Inflammatory macrophage treated with lipopolysaccharide for 4 hours (primary cell): ENCODE data around the gene TFPI.
"Not testable (repeated sequence)": the region's sequence is repeated elsewhere in the genome, so short reads cannot be mapped to it uniquely, and the experiment has no call there.

Source experiments
- DNase-seq: peaks from one replicate; pipeline ENCODE4 v3.0.0-alpha.2; 2020

The TFPI gene

DNA sequence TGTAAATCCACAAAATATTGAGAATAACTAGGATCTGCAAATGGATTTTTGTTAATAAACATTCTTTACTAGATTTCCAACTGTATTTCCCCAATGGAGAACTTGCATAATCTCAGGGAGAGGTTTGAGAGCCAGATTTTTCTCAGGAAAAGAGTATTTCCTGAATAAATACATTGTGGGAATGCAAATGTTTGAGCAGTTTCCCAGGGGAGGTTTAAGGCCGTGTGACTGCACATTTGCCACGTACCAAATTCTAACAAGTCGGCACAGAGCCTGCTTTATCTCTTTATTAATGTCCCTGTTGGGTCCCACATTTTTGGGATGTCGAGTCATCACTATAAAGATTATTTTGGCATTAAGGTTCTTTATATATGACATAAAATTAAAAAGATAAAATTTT is 27.0 kb downstream of the TFPI start:
- DNase-seq: no peak

GRCh38 chr2:187526792-187527191 is 27.4 kb downstream of the TFPI start:
- DNase-seq: no peak

DNA sequence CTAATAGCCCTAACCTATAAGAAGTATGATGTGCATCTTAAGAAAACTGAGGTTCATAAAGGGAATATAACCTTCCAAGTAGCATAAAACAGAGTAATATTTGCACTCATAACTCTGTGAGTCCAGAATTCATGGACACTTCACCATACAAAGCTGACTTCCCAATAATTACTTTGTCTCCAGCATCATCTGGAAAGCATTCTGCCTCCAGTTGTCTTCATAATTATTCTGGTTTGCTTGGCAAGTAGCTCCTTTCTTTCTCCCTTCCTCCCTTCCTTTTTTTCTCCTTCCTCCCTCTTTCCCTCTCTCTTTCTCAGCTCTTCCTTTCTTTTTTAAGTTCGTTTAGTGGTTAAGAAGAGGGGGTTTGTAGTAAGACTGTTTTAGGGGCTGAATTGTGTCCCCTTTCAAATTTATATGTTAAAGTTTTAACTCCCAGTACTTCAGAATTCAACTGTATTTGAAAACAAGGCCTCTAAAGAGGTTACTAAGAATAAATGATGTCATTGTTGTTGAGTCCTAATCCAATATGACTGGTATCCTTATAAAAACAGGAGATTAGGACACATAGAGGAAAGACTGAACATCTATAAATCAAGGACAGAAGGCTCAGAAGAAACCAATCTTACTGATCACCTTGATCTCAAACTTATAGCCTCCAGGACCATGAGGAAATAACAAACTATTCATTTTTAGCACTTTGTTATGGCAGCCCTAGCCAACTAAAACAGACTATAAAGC is 28.9 kb downstream of the TFPI start:
- no peak for DNase-seq

DNA sequence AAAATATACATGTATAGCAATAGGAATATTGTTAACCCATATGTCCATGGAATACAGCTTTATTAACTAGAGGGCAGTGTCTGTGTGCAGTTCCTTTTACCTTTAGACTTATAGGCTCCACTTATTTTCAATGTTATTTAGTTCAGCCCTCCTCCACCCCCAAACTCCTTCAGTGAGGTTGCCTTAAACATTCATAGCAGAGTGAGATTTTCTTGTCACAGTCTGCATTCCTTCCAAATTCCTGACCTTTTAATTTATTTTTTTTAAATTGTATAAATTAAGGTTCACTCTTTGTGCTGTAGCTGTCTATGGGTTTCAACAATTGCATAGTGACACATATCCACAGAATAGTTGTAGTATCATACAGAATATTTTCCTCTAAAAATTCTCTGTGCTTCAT is 30.9 kb downstream of the TFPI start:
- DNase-seq: no peak

- no peak for DNase-seq
These were observed 34.1 kb downstream of the TFPI start for GRCh38 chr2:187520121-187520624.

- no peak for DNase-seq
These were observed 34.7 kb downstream of the TFPI start for GRCh38 chr2:187519419-187520120.

- not testable (repeated sequence) for DNase-seq
These were observed 36.4 kb downstream of the TFPI start for GRCh38 chr2:187517750-187518361.

GRCh38 chr2:187516630-187517510 is 37.4 kb downstream of the TFPI start:
- not testable (repeated sequence) for DNase-seq

DNA sequence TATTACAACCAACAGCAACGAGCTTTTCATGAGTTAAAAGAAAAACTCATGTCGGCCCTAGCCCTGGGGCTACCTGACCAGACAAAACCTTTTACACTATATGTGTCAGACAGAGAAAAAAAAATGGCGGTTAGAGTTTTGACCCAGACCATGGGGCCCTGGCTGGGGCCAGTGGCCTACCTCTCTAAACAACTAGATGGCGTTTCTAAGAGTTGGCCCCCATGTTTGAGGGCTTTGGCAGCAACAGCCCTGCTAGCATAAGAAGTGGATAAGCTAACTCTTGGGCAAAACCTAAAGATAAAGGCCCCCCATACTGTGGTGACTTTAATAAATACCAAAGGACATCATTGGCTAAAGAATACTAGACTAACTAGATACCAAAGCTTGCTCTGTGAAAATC is 39.3 kb downstream of the TFPI start:
- no peak for DNase-seq

- DNase-seq: not testable (repeated sequence)
These were observed 39.9 kb downstream of the TFPI start for GRCh38 chr2:187514235-187514829.

DNA sequence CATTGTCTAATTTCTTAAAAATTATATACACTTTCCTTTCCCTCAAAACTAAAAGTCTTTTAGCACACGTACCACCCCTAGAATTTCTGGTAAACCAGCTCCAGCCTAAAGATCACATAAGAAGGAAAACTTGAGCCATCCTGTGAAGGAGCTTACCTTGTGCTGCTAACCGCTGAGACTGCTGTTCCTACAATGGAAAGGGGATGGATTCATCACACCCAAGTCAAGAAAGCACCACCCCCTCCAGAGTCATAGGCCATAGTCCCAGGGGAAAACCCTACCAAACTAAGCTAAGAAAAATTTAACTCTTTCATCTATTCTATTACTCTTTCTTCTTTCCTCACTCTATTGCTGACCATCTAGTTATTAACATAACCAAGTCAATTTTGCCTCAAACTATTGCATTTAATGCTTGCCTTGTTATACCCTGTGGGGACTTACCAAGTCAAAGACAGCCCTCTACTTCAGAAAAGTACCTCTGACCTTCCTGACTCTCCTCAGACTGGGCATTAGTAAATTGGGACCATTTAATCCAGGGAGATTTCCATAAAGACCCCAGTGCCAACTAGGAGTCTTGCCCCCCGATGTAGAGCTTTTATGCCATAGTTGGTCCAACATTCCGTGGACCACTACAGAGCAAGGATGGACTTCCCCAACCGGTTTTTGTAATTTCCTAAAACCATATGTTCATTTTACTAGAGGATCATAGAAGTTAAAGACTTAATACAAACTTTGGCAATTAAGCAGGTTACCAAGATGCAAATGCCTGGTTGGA is 40.6 kb downstream of the TFPI start:
- not testable (repeated sequence) for DNase-seq

- DNase-seq: no peak
These were observed 42.6 kb downstream of the TFPI start for GRCh38 chr2:187511356-187512315.

GRCh38 chr2:187510419-187511355 is 43.5 kb downstream of the TFPI start:
- DNase-seq: not testable (repeated sequence)

DNA sequence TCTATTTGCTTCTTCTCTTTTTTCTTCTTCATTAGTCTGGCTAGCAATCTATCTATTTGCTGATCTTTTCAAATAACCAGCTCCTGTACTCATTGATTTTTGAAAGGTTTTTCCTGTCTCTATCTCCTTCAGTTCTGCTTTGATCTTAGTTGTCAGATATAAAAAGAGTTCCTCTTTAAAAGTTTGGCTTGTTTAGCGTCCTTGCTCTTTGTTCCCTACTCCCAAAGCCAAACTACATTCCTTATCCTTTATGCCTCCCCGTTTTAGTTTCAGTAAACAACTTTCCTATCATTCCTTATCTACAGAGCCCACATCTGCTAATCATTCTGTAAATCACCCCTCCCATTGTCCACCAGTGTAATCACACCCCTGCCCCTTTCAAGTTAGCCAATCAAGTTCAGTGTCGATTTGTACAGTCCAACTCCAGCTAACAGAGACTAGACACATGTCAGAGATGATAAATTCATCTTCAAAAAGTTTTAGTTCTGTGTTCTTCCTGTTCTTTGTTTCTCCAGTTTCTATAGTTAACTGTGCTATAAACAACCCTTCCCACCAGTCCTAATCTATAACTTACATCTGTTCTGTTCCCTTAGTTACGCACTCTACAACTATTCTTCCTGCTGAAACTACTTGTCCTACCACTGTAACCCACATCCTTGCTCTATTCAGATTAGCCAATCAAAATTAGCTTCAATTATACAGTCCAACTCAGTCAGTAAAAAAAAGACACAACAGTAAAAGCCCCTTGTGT is 44.4 kb downstream of the TFPI start:
- no peak for DNase-seq

DNA sequence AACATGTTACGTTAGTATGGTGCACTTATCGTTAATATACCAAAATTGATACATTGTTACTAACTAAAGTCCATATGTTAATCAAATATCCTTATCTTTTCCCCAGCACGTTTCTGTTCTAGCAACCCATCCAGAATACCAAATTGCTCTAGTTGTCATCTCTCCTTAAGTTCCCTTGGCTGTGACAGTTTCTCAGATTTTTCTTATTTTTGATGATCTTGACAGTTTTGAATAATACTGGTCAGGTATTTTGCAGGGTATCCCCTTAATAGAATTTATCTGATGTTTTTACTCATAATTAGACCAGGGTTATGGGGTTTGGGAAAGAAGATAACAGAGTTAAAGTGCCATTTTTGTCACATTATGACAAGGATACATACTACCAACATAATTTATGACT is 47.8 kb downstream of the TFPI start:
- DNase-seq: no peak

- DNase-seq: no peak
These were observed 49.1 kb downstream of the TFPI start for GRCh38 chr2:187505065-187505672.

- no peak for DNase-seq
These were observed 49.8 kb downstream of the TFPI start for GRCh38 chr2:187504312-187504921.
